GM12878 (cell line): ENCODE data around the gene ETV3L. TPM values are rescaled to one million over a fixed set of nuclear protein-coding genes. Genes with fewer than 3 reads are reported as not detected.

Source experiments
- BCL11A ChIP-seq: IDR thresholded peaks from 2 replicates; pipeline ENCODE4 v1.6.1; 2011; ENCODE audit warnings: low read depth, low read length
- BMI1 ChIP-seq: fragments of 450-650 bp; IDR thresholded peaks from 2 replicates; pipeline ENCODE4 v1.6.1; 2016; ENCODE audit warnings: mild to moderate bottlenecking, moderate library complexity, borderline replicate concordance
- CBX3 ChIP-seq: fragments of 200-600 bp; sonication (generic); IDR thresholded peaks from 2 replicates; pipeline ENCODE4 v1.6.1; 2016; ENCODE audit warnings: low read depth, borderline replicate concordance
- HSF1 ChIP-seq: fragments of 150-350 bp; IDR thresholded peaks from 2 replicates; pipeline ENCODE4 v1.6.1; 2014; ENCODE audit warnings: mild to moderate bottlenecking, low read depth, low read length
- JUND ChIP-seq: IDR thresholded peaks from 2 replicates; pipeline ENCODE4 v1.6.1; 2012; ENCODE audit warnings: low read depth, mild to moderate bottlenecking, low read length, improper control_type of control experiment, moderate library complexity
- KAT2A ChIP-seq: conservative IDR thresholded peaks from 2 replicates; pipeline ENCODE4 v1.6.1; 2011; ENCODE audit warnings: low read depth, low read length; ENCODE audit not compliant: control insufficient read depth
- MAX ChIP-seq: IDR thresholded peaks from 2 replicates; pipeline ENCODE4 v1.6.1; 2012; ENCODE audit warnings: low read depth, low read length, improper control_type of control experiment
- NFXL1 ChIP-seq: fragments of 450-650 bp; IDR thresholded peaks from 2 replicates; pipeline ENCODE4 v1.6.1; 2017; ENCODE audit warnings: antibody characterized with exemption, mild to moderate bottlenecking, borderline replicate concordance
- NFYB ChIP-seq: IDR thresholded peaks from 2 replicates; pipeline ENCODE4 v1.6.1; 2011; ENCODE audit warnings: low read depth, mild to moderate bottlenecking, low read length, improper control_type of control experiment, moderate library complexity; ENCODE audit not compliant: insufficient read depth
- PKNOX1 ChIP-seq: fragments of 450-650 bp; IDR thresholded peaks from 2 replicates; pipeline ENCODE4 v1.6.1; 2016; ENCODE audit warnings: mild to moderate bottlenecking
- RAD21 ChIP-seq: IDR thresholded peaks from 2 replicates; pipeline ENCODE4 v1.6.1; 2011; ENCODE audit warnings: mild to moderate bottlenecking, low read depth, low read length, moderate library complexity; ENCODE audit not compliant: insufficient read depth
- RBBP5 ChIP-seq: fragments of 200-600 bp; sonication (generic); conservative IDR thresholded peaks from 2 replicates; pipeline ENCODE4 v1.6.1; 2016
- RELA ChIP-seq: fragments of 450-650 bp; IDR thresholded peaks from 2 replicates; pipeline ENCODE4 v1.8.0; 2014; ENCODE audit warnings: borderline replicate concordance; ENCODE audit not compliant: partially characterized antibody
- SP1 ChIP-seq: IDR thresholded peaks from one replicate; pipeline ENCODE4 v1.6.1; 2011; ENCODE audit warnings: low read depth, low read length
- SREBF2 ChIP-seq: IDR thresholded peaks from 2 replicates; pipeline ENCODE4 v1.6.1; 2012; ENCODE audit warnings: mild to moderate bottlenecking, low read length
- SUZ12 ChIP-seq: fragments of 200-600 bp; sonication (generic); IDR thresholded peaks from one replicate; pipeline ENCODE4 v1.6.1; 2018; ENCODE audit warnings: antibody characterized with exemption, mild to moderate bottlenecking; ENCODE audit not compliant: unreplicated experiment
- YY1 ChIP-seq: IDR thresholded peaks from 2 replicates; pipeline ENCODE4 v1.6.1; 2011; ENCODE audit warnings: low read depth, mild to moderate bottlenecking, low read length
- ZBTB4 ChIP-seq: fragments of 450-650 bp; formaldehyde crosslinking; IDR thresholded peaks from 2 replicates; pipeline ENCODE4 v1.4.0; 2022; ENCODE audit warnings: mild to moderate bottlenecking, moderate library complexity
- ZNF384 ChIP-seq: IDR thresholded peaks from 2 replicates; pipeline ENCODE4 v1.6.1; 2012; ENCODE audit warnings: low read depth, mild to moderate bottlenecking, low read length, improper control_type of control experiment, borderline replicate concordance
- ZNF687 ChIP-seq: fragments of 450-650 bp; IDR thresholded peaks from 2 replicates; pipeline ENCODE4 v1.6.1; 2017; ENCODE audit warnings: mild to moderate bottlenecking, moderate library complexity
- polyA plus RNA-seq, 11 experiments: library from polyadenylated mRNA; depleted of rRNA in 4 of 11; unstranded in 6 of 11; stranded (reverse) in 5 of 11; fragments of >200 nt; fragmentation: Nextera tagmentation in 4 of 11; fragmentation: Illumina TruSeq in 1 of 11; extraction: Ambion mirVana in 4 of 11; extraction: Trizol in 1 of 11; gene quantifications; 1 replicate in 1 of 11; 2 replicates in 10 of 11; pipeline versions ENCODE4 v1.2.1 to v1.2.3, GENCODE V29; 2011 to 2016; ENCODE audit warnings: inconsistent platforms in 2 of 11, missing spikeins in 2 of 11, low read depth in 1 of 11
- total RNA-seq, 4 experiments: library from RNA; depleted of rRNA in 3 of 4; stranded (reverse); fragments of >200 nt in 3 of 4; fragmentation: Illumina TruSeq in 1 of 4; extraction: Trizol in 1 of 4; gene quantifications; 2 replicates each; pipeline versions ENCODE4 v1.2.1 to v1.2.3, GENCODE V29; 2013 to 2021

Gene ETV3L
- total and polyA plus RNA-seq, 10 of the 15 experiments (the other 5 are each of a cell fraction or from before 2014, with no cell fraction given), result 0.03 to 1.3 (median 0.44) TPM

GRCh38 chr1:157105988-157106812 is 6.6 kb upstream of the ETV3L start (continued):
- TF ChIP-seq ZNF687 (peak; percentile 91), ZNF384 (no peak), BMI1 (no peak), CBX3 (no peak), SP1 (peak; percentile 52), SREBF2 (no peak), JUND (peak; percentile 71; the same call in 1 of the 2 replicates), RAD21 (no peak), BCL11A (peak; percentile 65), SUZ12 (no peak), YY1 (peak; percentile 47; the same call in 1 of the 2 replicates), RELA (peak; percentile 98), NFXL1 (no peak), PKNOX1 (peak; percentile 16; the same call in 1 of the 2 replicates), MAX (no peak), NFYB (no peak), ZBTB4 (no peak), RBBP5 (no peak), HSF1 (no peak), KAT2A (no peak)
